BJ (cell line): ENCODE data around the gene ALDH3B1. TPM values are rescaled to one million over a fixed set of nuclear protein-coding genes. Genes with fewer than 3 reads are reported as not detected.

Source experiments
- CTCF ChIA-PET: fragments of 350-600 bp; formaldehyde crosslinking; extraction: SDS; loops from one replicate; lab custom pipeline; 2021; ENCODE audit warnings: antibody characterized with exemption, inconsistent platforms; lab: Yijun Ruan, JAX
- POLR2A ChIA-PET: fragments of 300-600 bp; sonication (Branson Sonifier 250); formaldehyde crosslinking; extraction: SDS; loops from one replicate; lab custom pipeline; 2021; ENCODE audit warnings: antibody characterized with exemption; lab: Charles Lee
- DNase-seq: peaks from one replicate; pipeline ENCODE4 v3.0.0-alpha.2; 2011; ENCODE audit warnings: low read depth
- H3K27me3 ChIP-seq: 2 replicates; pipeline ENCODE4 v1.6.0; 2011; ENCODE audit warnings: low read length; ENCODE audit not compliant: control insufficient read depth, insufficient read depth
- H3K36me3 ChIP-seq: 2 replicates; pipeline ENCODE4 v1.5.1; 2011; ENCODE audit warnings: low read length; ENCODE audit not compliant: control insufficient read depth, insufficient read depth
- H3K4me3 ChIP-seq: 2 replicates; pipeline ENCODE4 v1.5.1; 2011; ENCODE audit warnings: low read depth, mild to moderate bottlenecking, control low read depth, low read length
- CTCF ChIP-seq: IDR thresholded peaks from 2 replicates; pipeline ENCODE4 v1.5.1; 2011; ENCODE audit warnings: low read depth, mild to moderate bottlenecking, control low read depth, inconsistent platforms, low read length, moderate library complexity; ENCODE audit not compliant: insufficient read depth
- polyA plus RNA-seq: library from polyadenylated mRNA; depleted of rRNA; stranded (reverse); fragments of >200 nt; gene quantifications from 2 replicates; pipeline ENCODE4 v1.2.3, GENCODE V29; 2011; rRNA removed
- small RNA-seq: library from RNA; depleted of rRNA; stranded (forward); fragments of <200 nt; gene quantifications from one replicate; pipeline ENCODE3, GENCODE V24; 2012; ENCODE audit warnings: low replicate concordance, low read depth; ENCODE audit not compliant: insufficient read length

The ALDH3B1 gene
- polyA plus RNA-seq, 1 experiment, result 74.2 TPM

- Histone ChIP-seq H3K36me3 (peaks cover 5% of the 10 kb centered on the region; the same call in 1 of the 2 replicates), H3K27me3 (no peaks in the 10 kb centered on the region), H3K4me3 (no peak overlapping the region)
- no peak for TF ChIP-seq CTCF
- ChIA-PET POLR2A (no interaction called here), CTCF (interaction anchor here (1.7 kb wide), 1 partner anchor 10 kb away, joined by 9 read pairs; no protein-coding TSS in a partner anchor)
- no peak for DNase-seq
Measured at GRCh38 chr11:68077617-68078582, 67.8 kb downstream of the ALDH3B1 start.

Small RNA genes lying within 50 kb of the gene (small RNA-seq; reads per million reads assigned to genes)
- not detected for gene MIR6753

Other genes with a start within 250 kb of the ALDH3B1 start
- gene UNC93B1, start 6.2 kb upstream of the ALDH3B1 start, polyA plus RNA-seq, result 23.6 and 38.0 TPM in 2 replicates
- gene NDUFS8, start 20.4 kb downstream of the ALDH3B1 start, polyA plus RNA-seq, result 75.1 and 101 TPM in 2 replicates
- gene TCIRG1, start 28.7 kb downstream of the ALDH3B1 start, polyA plus RNA-seq, result 56.0 and 111 TPM in 2 replicates
- gene CHKA, start 111.1 kb downstream of the ALDH3B1 start, polyA plus RNA-seq, result 5.9 and 7.0 TPM in 2 replicates
- gene KMT5B, start 203.0 kb downstream of the ALDH3B1 start, polyA plus RNA-seq, result 7.3 and 13.2 TPM in 2 replicates